Activated T-helper 1 cell treated with anti-CD3 and anti-CD28 coated beads, Interleukin-12 subunit alpha, Interleukin-12 subunit beta, Interleukin-2, Interleukin-4 antibody, amounts not matched to agents 30 ng/mL and 10 ng/mL and 1 ng/mL, durations not matched to agents 14 hours and 24 hours and 36 hours (primary cell): ENCODE results near the gene CMA1. TPM values are rescaled to one million over a fixed set of nuclear protein-coding genes. Genes with fewer than 3 reads are reported as not detected.
A peak's percentile ranks its signal among the peaks of the same experiment; 100 is the strongest.
"Not testable (repeated sequence)": the region's sequence is repeated elsewhere in the genome, so short reads cannot be mapped to it uniquely, and the experiment has no call there.

Experiments used
- DNase-seq: peaks from one replicate; pipeline ENCODE4 v3.0.0; 2021; ENCODE audit warnings: low spot score
- H3K27ac Mint-ChIP-seq: one replicate; pipeline ENCODE4 v1.8.0; 2021; ENCODE audit warnings: mild to moderate bottlenecking, mixed read lengths
- H3K27me3 Mint-ChIP-seq: one replicate; pipeline ENCODE4 v1.8.0; 2022; ENCODE audit warnings: mild to moderate bottlenecking, moderate library complexity, mixed read lengths; ENCODE audit not compliant: insufficient read depth
- H3K36me3 Mint-ChIP-seq: one replicate; pipeline ENCODE4 v1.8.0; 2021; ENCODE audit warnings: low read depth, mixed read lengths
- H3K4me1 Mint-ChIP-seq: one replicate; pipeline ENCODE4 v1.8.0; 2021; ENCODE audit warnings: low read depth, mixed read lengths
- H3K4me3 Mint-ChIP-seq: one replicate; pipeline ENCODE4 v1.8.0; 2021; ENCODE audit warnings: mild to moderate bottlenecking, moderate library complexity, mixed read lengths
- H3K9me3 Mint-ChIP-seq: one replicate; pipeline ENCODE4 v1.8.0; 2021; ENCODE audit warnings: mixed read lengths
- intact Hi-C: fragments of 100-400 bp; cut with micrococcal nuclease; formaldehyde crosslinking; loops from one replicate; pipeline ENCODE4 v1.15.1; 2024
- total RNA-seq: library from RNA; stranded (reverse); gene quantifications from 2 replicates; pipeline ENCODE4 v1.2.3, GENCODE V29; 2022

CMA1 gene
- total RNA-seq, 1 donor from 2014 or later: not detected

- H3K36me3 Mint-ChIP-seq, H3K27ac Mint-ChIP-seq, H3K27me3 Mint-ChIP-seq, H3K4me1 Mint-ChIP-seq, H3K9me3 Mint-ChIP-seq, DNase-seq, H3K4me3 Mint-ChIP-seq, intact Hi-C loops: not testable (repeated sequence)
Measured at GRCh38 chr14:24491586-24492408, 16.3 kb downstream of the CMA1 start.

GRCh38 chr14:24483604-24484252 is 24.3 kb downstream of the CMA1 start:
- no peak overlapping the region for H3K4me3 Mint-ChIP-seq

GRCh38 chr14:24482699-24483303 is 25.3 kb downstream of the CMA1 start:
- DNase-seq, H3K4me3 Mint-ChIP-seq, H3K27me3 Mint-ChIP-seq, H3K36me3 Mint-ChIP-seq, H3K27ac Mint-ChIP-seq, H3K9me3 Mint-ChIP-seq: not testable (repeated sequence)
- H3K4me1 Mint-ChIP-seq: peaks cover 22% of the 10 kb centered on the region
- intact Hi-C loops: loop anchor here (5.0 kb wide), 4 partner anchors 124 to 670 kb away; partner anchors contain the start of gene GZMH

More at GRCh38 chr14:24483604-24484252, 24.3 kb downstream of the CMA1 start:
- H3K27ac Mint-ChIP-seq: peak overlapping the region; percentile 21
- H3K4me1 Mint-ChIP-seq: peaks cover 22% of the 10 kb centered on the region
- no peaks in the 10 kb centered on the region for H3K27me3 Mint-ChIP-seq
- intact Hi-C loops: loop anchor here (5.0 kb wide), 4 partner anchors 124 to 669 kb away; partner anchors contain the start of gene GZMH
- no peak for DNase-seq
- peaks cover 2% of the 10 kb centered on the region for H3K9me3 Mint-ChIP-seq
- no peaks in the 10 kb centered on the region for H3K36me3 Mint-ChIP-seq

DNA sequence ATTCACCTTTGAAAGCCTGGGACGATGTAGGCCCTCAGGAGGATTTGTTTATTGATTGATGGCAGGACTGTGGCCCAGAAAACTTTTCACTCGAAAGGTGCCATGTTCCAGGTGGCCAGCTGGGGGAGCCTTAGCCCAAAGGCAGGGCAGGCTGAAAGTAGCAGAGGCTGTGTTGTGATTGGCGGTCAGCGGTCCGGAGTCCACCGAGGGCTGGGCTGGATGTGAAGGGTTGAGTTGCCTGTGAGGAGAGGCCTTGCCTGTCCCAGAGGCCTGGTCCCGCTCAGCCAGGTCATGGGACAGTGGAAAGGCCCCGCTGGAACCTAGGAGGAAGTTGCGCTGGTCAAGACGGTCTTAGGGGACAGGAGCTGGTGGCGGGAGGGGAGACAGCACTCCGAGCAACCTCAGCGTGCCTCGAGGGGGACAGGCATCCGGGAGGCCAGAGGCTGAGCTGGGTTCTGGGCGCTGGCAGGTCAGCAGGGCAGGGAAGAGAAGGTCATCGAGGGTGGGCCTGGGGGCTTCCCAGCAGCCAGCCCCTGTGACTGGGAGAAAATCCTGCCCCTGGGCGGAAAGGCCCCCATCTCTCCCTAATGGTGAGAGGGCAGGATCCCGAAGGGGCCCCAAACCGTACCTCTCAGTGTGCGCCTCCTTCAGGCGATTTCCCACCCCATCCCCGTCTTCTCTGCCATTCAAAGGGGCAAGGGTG is 26.3 kb downstream of the CMA1 start:
- H3K36me3 Mint-ChIP-seq: no peaks in the 10 kb centered on the region
- intact Hi-C loops: loop anchor here (1.0 to 5.0 kb wide), 5 partner anchors 126 to 671 kb away; partner anchors contain the start of gene GZMH
- H3K4me3 Mint-ChIP-seq: peak overlapping the region; percentile 61
- DNase-seq: peak; percentile 34
- H3K9me3 Mint-ChIP-seq: peaks cover 3% of the 10 kb centered on the region
- peak overlapping the region; percentile 57 for H3K27ac Mint-ChIP-seq
- no peaks in the 10 kb centered on the region for H3K27me3 Mint-ChIP-seq
- peaks cover 22% of the 10 kb centered on the region for H3K4me1 Mint-ChIP-seq

GRCh38 chr14:24479999-24480398 is 28.1 kb downstream of the CMA1 start:
- DNase-seq, H3K4me3 Mint-ChIP-seq, H3K27ac Mint-ChIP-seq, H3K36me3 Mint-ChIP-seq, H3K27me3 Mint-ChIP-seq, H3K9me3 Mint-ChIP-seq: not testable (repeated sequence)
- H3K4me1 Mint-ChIP-seq: peaks cover 22% of the 10 kb centered on the region
- intact Hi-C loops: loop anchor here (5.0 kb wide), 4 partner anchors 127 to 672 kb away; partner anchors contain the start of gene GZMH

DNA sequence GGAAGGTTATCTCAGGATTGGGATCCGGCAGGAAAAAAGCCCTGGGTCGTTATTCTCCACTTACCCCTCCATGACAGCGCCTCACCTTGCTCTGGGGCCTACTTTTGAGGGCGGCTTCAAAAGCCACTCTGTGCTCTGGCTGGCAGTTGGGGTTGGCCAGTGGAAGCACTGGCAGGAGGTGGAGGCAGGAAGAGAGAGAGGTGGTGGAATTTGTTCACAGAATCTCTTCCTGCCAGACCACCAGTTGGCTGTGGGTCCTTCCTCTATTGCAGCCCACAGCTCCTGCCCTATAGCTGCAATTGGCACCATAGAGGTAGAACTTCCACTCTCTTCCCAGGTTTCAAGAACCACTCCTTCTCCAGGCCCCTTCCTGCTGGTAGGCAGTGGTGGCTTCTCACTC is 32.8 kb downstream of the CMA1 start:
- intact Hi-C loops: no loop called here
- H3K36me3 Mint-ChIP-seq: no peaks in the 10 kb centered on the region
- no peaks in the 10 kb centered on the region for H3K4me1 Mint-ChIP-seq
- no peak overlapping the region for H3K27ac Mint-ChIP-seq
- no peak overlapping the region for H3K4me3 Mint-ChIP-seq
- peaks cover 13% of the 10 kb centered on the region for H3K9me3 Mint-ChIP-seq
- H3K27me3 Mint-ChIP-seq: peaks cover 2% of the 10 kb centered on the region
- no peak for DNase-seq

- peaks cover 10% of the 10 kb centered on the region for H3K9me3 Mint-ChIP-seq
- peaks cover 2% of the 10 kb centered on the region for H3K27me3 Mint-ChIP-seq
- H3K27ac Mint-ChIP-seq: no peak overlapping the region
- no peak for DNase-seq
- H3K36me3 Mint-ChIP-seq: no peaks in the 10 kb centered on the region
- H3K4me1 Mint-ChIP-seq: no peaks in the 10 kb centered on the region
- intact Hi-C loops: no loop called here
- no peak overlapping the region for H3K4me3 Mint-ChIP-seq
Measured at GRCh38 chr14:24473211-24473610, 34.9 kb downstream of the CMA1 start.

DNA sequence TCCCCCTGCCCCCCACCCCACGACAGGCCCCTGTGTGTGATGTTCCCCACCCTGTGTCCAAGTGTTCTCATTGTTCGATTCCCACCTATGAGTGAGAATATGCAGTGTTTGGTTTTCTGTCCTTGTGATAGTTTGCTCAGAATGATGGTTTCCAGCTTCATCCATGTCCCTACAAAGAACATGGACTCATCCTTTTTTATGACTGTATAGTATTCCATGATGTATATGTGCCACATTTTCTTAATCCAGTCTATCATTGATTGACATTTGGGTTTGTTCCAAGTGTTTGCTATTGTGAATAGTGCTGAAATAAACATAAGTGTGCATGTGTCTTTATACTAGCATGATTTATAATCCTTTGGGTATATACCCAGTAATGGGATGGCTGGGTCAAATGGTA is 37.6 kb downstream of the CMA1 start:
- H3K4me1 Mint-ChIP-seq, H3K27me3 Mint-ChIP-seq, H3K4me3 Mint-ChIP-seq, H3K36me3 Mint-ChIP-seq, DNase-seq, intact Hi-C loops, H3K27ac Mint-ChIP-seq: not testable (repeated sequence)
- H3K9me3 Mint-ChIP-seq: peaks cover 16% of the 10 kb centered on the region

GRCh38 chr14:24465805-24466204 is 42.3 kb downstream of the CMA1 start:
- Mint-ChIP-seq H3K4me1 (peaks cover 6% of the 10 kb centered on the region), H3K27ac (no peak overlapping the region), H3K36me3 (peaks cover 2% of the 10 kb centered on the region), H3K4me3 (no peak overlapping the region), H3K9me3 (peaks cover 11% of the 10 kb centered on the region), H3K27me3 (peaks cover 2% of the 10 kb centered on the region)
- no peak for DNase-seq
- intact Hi-C loops: no loop called here

DNA sequence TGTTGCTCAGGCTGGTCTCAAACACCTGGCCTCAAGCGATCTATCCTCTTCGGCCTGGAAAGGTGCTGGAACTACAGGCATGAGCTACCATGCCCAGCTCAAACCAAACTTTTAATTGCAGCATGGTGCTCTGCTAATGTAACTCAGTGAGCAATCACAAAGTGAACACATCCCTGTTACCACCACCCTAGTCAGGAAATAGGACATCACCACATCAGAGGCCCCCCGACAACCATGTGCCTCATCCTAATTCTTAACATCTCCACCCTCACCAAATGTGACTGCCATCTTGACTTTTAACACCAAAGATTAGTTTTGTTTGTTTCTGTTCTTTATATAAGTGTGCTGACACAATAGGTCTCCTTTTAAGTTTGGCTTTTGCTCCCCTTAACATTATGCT is 42.7 kb downstream of the CMA1 start:
- H3K27me3 Mint-ChIP-seq: peaks cover 2% of the 10 kb centered on the region
- intact Hi-C loops: no loop called here
- peaks cover 7% of the 10 kb centered on the region for H3K9me3 Mint-ChIP-seq
- peaks cover 6% of the 10 kb centered on the region for H3K4me1 Mint-ChIP-seq
- no peak overlapping the region for H3K27ac Mint-ChIP-seq
- no peak overlapping the region for H3K4me3 Mint-ChIP-seq
- peaks cover 2% of the 10 kb centered on the region for H3K36me3 Mint-ChIP-seq
- no peak for DNase-seq

GRCh38 chr14:24463884-24464785 is 43.9 kb downstream of the CMA1 start:
- Mint-ChIP-seq H3K27me3 (peaks cover 2% of the 10 kb centered on the region), H3K4me1 (peaks cover 6% of the 10 kb centered on the region), H3K4me3 (no peak overlapping the region), H3K27ac (no peak overlapping the region), H3K36me3 (peaks cover 2% of the 10 kb centered on the region), H3K9me3 (peaks cover 6% of the 10 kb centered on the region)
- intact Hi-C loops: no loop called here
- no peak for DNase-seq
